PC-9 (cell line): ENCODE data around the gene FAM184B. TPM values are rescaled to one million over a fixed set of nuclear protein-coding genes. Genes with fewer than 3 reads are reported as not detected.

Experiments used
- Bru-seq: library from RNA; stranded (reverse); fragments of 400-500 nt; gene quantifications from one replicate; lab custom pipeline; 2021; lab: Mats Ljungman, UMichigan
- BruChase-seq, 2 experiments: library from RNA; stranded (reverse); fragments of 400-500 nt; gene quantifications; one replicate each; lab custom pipeline; 2021; lab: Mats Ljungman, UMichigan
- BruUV-seq: library from RNA; stranded (reverse); fragments of 400-500 nt; replicated peaks from 2 replicates; lab custom pipeline; 2021; lab: Mats Ljungman, UMichigan
- CTCF ChIA-PET: fragments of 300-600 bp; sonication (Branson Sonifier 250); formaldehyde crosslinking; loops from one replicate; lab custom pipeline; 2022; ENCODE audit warnings: antibody characterized with exemption; lab: Charles Lee
- POLR2A ChIA-PET: fragments of 300-600 bp; sonication (Branson Sonifier 250); formaldehyde crosslinking; loops from one replicate; lab custom pipeline; 2022; ENCODE audit warnings: antibody characterized with exemption; ENCODE audit not compliant: unreplicated experiment; lab: Charles Lee
- DNase-seq, 2 experiments: peaks; one replicate each; pipeline versions ENCODE4 v3.0.0 to v3.0.0-alpha.2; 2015 to 2022; ENCODE audit warnings: mixed read lengths in 1 of 2
- H2AFZ ChIP-seq: fragments of 200-600 bp; sonication (generic); 2 replicates; pipeline ENCODE4 v1.8.1; 2017; ENCODE audit warnings: antibody characterized with exemption
- H3F3A ChIP-seq: fragments of 200-600 bp; sonication (generic); 2 replicates; pipeline ENCODE4 v1.8.1; 2017; ENCODE audit warnings: antibody characterized with exemption, mild to moderate bottlenecking, low read depth; ENCODE audit not compliant: insufficient read depth
- H3K27ac ChIP-seq: fragments of 200-600 bp; sonication (generic); 2 replicates; pipeline ENCODE4 v1.6.1; 2016; ENCODE audit warnings: mixed run types
- H3K27me3 ChIP-seq: fragments of 200-600 bp; sonication (generic); 2 replicates; pipeline ENCODE4 v1.6.1; 2016; ENCODE audit warnings: low read depth, mixed run types; ENCODE audit not compliant: insufficient read depth
- H3K36me3 ChIP-seq: fragments of 200-600 bp; sonication (generic); 2 replicates; pipeline ENCODE4 v1.6.1; 2016; ENCODE audit warnings: low read depth, mixed run types
- H3K4me1 ChIP-seq: fragments of 200-600 bp; sonication (generic); replicated peaks from 2 replicates; pipeline ENCODE4 v1.6.1; 2016; ENCODE audit warnings: mixed run types; ENCODE audit not compliant: insufficient read depth
- H3K4me2 ChIP-seq: fragments of 200-600 bp; sonication (generic); 2 replicates; pipeline ENCODE4 v1.6.1; 2017; ENCODE audit warnings: mixed run types
- H3K4me3 ChIP-seq: fragments of 200-600 bp; sonication (generic); 2 replicates; pipeline ENCODE4 v1.6.1; 2016; ENCODE audit warnings: mixed run types
- H3K79me2 ChIP-seq: fragments of 200-600 bp; sonication (generic); 2 replicates; pipeline ENCODE4 v1.6.1; 2017; ENCODE audit warnings: low read depth, mixed run types
- H3K9me2 ChIP-seq: fragments of 200-600 bp; sonication (generic); 2 replicates; pipeline ENCODE4 v1.8.1; 2017; ENCODE audit warnings: mild to moderate bottlenecking; ENCODE audit not compliant: insufficient read depth
- H3K9me3 ChIP-seq: fragments of 200-600 bp; sonication (generic); 2 replicates; pipeline ENCODE4 v1.8.1; 2016; ENCODE audit warnings: low read depth; ENCODE audit not compliant: insufficient read depth
- H4K20me1 ChIP-seq: fragments of 200-600 bp; sonication (generic); 2 replicates; pipeline ENCODE4 v1.8.1; 2017; ENCODE audit not compliant: insufficient read depth
- EZH2 ChIP-seq: fragments of 200-600 bp; sonication (generic); IDR thresholded peaks from 2 replicates; pipeline ENCODE4 v1.8.0; 2017; ENCODE audit warnings: antibody characterized with exemption, low read depth
- intact Hi-C: fragments of 100-400 bp; cut with micrococcal nuclease; formaldehyde crosslinking; loops from one replicate; pipeline ENCODE4 v1.10.0; 2022; ENCODE audit not compliant: unreplicated experiment
- long read RNA-seq: library from polyadenylated mRNA; stranded (forward); transcript quantifications from one replicate; pipeline ENCODE4 v2.0.0, GENCODE V29; 2022
- total RNA-seq: library from RNA; stranded (reverse); gene quantifications from 2 replicates; pipeline ENCODE4 v1.2.3, GENCODE V29; 2021
- TF ChIP-seq, protein P1 (sequence below): fragments of 200-600 bp; sonication (generic); conservative IDR thresholded peaks from 2 replicates; pipeline ENCODE4 v1.6.1; 2017; ENCODE audit warnings: mixed run types, antibody characterized with exemption, mild to moderate bottlenecking, moderate library complexity

Gene FAM184B
- total RNA-seq (not detected in 2 replicates), Bru-seq, nascent RNA (percentile 8 among the genes with signal in this experiment), BruChase-seq, experiment 1, labeled RNA remaining after a 2-hour chase (percentile 10 among the genes with signal in this experiment), BruChase-seq, experiment 2, labeled RNA remaining after a 6-hour chase (percentile 7 among the genes with signal in this experiment)
- long read RNA-seq, partial matches to known transcripts: 0 of 3 reads
- long read RNA-seq, other reads (novel, unspliced or antisense): 3 of 3 reads

DNA sequence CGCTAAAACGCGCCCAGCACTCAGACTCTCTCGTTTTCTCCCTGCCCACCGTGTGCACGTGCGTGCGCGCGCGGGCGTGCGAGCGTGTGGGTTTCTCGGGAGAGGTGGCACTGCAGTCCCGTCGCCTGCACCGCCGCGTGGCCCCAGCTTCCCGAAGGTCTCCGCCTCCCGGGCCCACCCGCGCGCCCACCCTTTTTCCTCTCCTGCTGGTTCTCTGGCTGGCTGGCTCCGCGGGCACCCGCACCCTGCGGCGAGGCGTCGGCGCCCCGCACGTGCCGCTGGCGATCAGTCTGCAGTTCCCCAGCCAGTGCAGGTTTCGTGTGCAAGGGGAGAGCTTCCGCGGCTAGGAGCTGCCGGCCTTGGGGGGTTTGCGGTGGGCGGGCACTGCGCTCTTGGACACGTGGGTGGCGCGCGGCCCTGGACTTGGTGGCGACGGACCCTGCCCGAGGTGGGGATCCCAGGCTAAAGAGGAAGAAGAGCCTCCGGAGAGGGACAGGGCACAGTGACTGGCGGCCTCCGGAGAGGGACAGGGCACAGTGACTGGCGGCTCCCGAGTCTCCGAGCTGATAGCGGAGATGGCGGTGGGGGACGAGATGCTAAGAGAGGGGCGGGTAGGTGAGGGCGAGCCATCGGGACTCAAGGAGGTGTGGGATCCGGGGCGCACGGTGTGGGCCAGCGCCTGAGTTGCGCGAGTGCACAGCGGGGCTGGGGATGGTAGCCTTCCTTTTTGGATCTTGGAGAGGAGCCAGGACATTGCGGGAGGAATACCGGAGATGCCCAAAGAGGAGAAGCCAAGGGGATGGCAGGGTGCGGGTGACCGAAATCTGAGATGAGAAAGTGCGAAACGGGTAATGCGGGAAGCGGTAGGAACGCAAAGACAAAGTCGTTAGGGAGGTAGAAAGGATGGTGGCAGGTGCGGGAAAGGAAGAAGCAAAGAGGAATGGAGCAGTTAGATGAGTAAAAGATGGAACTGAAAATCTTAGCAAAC lies at the start of gene FAM184B:
FAM184B (minus strand) TSS at position 322 of the 988 bp plus-strand sequence. CDS start 322 bp downstream, outside the sequence.
- Histone ChIP-seq H3K4me2 (no peak within 1 kb of the TSS), H3K9me3 (no peaks in the 10 kb centered on the region), H4K20me1 (no peaks in the 10 kb centered on the region), H3F3A (no peaks in the 10 kb centered on the region), H3K4me3 (no peak within 1 kb of the TSS), H2AFZ (no peak within 1 kb of the TSS), H3K36me3 (no peaks in the 10 kb centered on the region), H3K79me2 (no peaks in the 10 kb centered on the region), H3K27me3 (no peaks in the 10 kb centered on the region), H3K9me2 (no peaks in the 10 kb centered on the region), H3K27ac (no peak within 1 kb of the TSS), H3K4me1 (no peaks in the 10 kb centered on the region)
- DNase-seq: no peak
- ChIA-PET CTCF (no interaction called here), POLR2A (no interaction called here)
- intact Hi-C loops: no loop called here
- TF ChIP-seq, protein P1, sequence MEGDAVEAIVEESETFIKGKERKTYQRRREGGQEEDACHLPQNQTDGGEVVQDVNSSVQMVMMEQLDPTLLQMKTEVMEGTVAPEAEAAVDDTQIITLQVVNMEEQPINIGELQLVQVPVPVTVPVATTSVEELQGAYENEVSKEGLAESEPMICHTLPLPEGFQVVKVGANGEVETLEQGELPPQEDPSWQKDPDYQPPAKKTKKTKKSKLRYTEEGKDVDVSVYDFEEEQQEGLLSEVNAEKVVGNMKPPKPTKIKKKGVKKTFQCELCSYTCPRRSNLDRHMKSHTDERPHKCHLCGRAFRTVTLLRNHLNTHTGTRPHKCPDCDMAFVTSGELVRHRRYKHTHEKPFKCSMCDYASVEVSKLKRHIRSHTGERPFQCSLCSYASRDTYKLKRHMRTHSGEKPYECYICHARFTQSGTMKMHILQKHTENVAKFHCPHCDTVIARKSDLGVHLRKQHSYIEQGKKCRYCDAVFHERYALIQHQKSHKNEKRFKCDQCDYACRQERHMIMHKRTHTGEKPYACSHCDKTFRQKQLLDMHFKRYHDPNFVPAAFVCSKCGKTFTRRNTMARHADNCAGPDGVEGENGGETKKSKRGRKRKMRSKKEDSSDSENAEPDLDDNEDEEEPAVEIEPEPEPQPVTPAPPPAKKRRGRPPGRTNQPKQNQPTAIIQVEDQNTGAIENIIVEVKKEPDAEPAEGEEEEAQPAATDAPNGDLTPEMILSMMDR: no peak
- TF ChIP-seq EZH2: no peak
- no TSS peak for BruUV-seq

DNA sequence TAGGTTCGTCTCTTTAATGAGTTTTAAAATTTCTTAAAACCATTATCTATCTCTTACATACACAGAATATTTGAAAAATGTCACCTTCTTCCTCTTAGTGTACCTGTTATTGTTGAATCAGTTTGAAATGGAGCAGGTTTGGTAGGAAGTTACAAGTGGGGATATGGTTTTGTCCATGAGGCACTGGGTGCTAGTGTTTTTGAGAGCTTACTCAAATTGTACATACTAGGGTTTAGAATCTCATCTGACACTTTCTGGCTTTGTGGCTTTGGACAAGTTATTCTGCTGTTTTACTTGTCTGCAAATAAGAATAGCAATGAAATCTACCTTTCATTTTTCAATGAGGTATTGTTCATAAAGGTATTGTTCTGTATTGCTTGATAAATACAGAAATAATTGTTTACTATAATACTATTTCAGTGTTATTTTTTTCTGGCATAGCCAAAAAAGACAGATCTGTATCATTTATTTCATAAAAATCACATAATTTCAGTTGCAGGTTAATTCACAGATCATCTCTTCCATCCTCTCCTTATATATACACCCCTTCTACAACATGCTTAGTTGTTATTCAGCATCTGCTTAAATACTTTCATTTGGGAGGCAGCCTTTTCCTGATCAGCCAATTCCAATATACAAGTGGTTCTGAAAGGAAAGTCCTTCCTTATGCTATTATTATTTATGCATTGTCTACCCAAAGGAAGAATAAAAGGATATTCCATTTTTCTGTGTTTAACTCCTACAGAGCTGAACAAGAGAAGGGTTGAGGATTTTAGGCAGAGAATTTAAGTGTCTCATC lies 42.6 kb upstream of the FAM184B start:
- H3K4me1 ChIP-seq: no peaks in the 10 kb centered on the region
- H4K20me1 ChIP-seq: no peaks in the 10 kb centered on the region
- H2AFZ ChIP-seq: no peak overlapping the region
- peaks cover 8% of the 10 kb centered on the region; the same call in 1 of the 2 replicates for H3K36me3 ChIP-seq
- TF ChIP-seq EZH2: no peak
- TF ChIP-seq, protein P1: no peak
- H3K27me3 ChIP-seq: no peaks in the 10 kb centered on the region
- H3K4me2 ChIP-seq: no peak overlapping the region
- ChIA-PET CTCF (no interaction called here), POLR2A (no interaction called here)
- H3K79me2 ChIP-seq: no peaks in the 10 kb centered on the region
- H3K9me3 ChIP-seq: no peaks in the 10 kb centered on the region
- no peaks in the 10 kb centered on the region for H3K9me2 ChIP-seq
- intact Hi-C loops: loop anchor here (2.0 kb wide), 1 partner anchor 17 kb away; no protein-coding TSS in a partner anchor
- H3K4me3 ChIP-seq: no peak overlapping the region
- DNase-seq: no peak
- no peaks in the 10 kb centered on the region for H3F3A ChIP-seq
- no peak overlapping the region for H3K27ac ChIP-seq
- BruUV-seq: no TSS peak

DNA sequence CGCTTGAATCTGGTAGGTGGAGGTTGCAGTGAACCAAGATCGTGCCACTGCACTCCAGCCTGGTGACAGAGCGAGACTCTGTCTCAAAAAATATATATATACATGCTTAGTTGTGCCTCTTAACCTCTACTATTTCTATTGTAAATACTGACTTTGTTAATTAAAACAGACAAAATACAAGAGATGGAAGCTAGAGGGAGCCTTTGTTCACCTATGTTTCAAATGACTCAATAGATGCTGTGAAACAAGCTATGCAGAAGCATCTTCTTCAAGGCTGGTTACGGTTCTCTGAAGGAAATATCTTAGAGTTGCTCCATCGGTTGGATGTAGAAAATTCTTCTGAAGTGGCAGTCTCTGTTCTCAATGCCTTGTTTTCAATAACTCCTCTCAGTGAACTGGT lies 35.6 kb upstream of the FAM184B start:
- CTCF ChIA-PET: interaction anchor here (0.6 kb wide), 1 partner anchor 155 kb away, joined by 4 read pairs; no protein-coding TSS in a partner anchor
- intact Hi-C loops: loop anchor here (2.0 to 10.0 kb wide), 3 partner anchors 242 to 776 kb away; partner anchors contain the start of gene LAP3
- Histone ChIP-seq H4K20me1 (no peaks in the 10 kb centered on the region), H3K9me3 (no peaks in the 10 kb centered on the region), H3K4me3 (no peak overlapping the region), H3K27ac (no peak overlapping the region), H3K4me2 (no peak overlapping the region), H3K79me2 (peaks cover 56% of the 10 kb centered on the region), H2AFZ (no peak overlapping the region), H3K36me3 (no peaks in the 10 kb centered on the region), H3F3A (no peaks in the 10 kb centered on the region), H3K27me3 (no peaks in the 10 kb centered on the region), H3K9me2 (no peaks in the 10 kb centered on the region), H3K4me1 (peaks cover 14% of the 10 kb centered on the region)
- peak in 1 of 2 experiments; percentile 40 for DNase-seq
- POLR2A ChIA-PET: interaction anchor here (0.6 kb wide), 1 partner anchor 1896 kb away, joined by 7 read pairs; no protein-coding TSS in a partner anchor
- no TSS peak for BruUV-seq
- TF ChIP-seq, protein P1: peak; percentile 63
- no peak for TF ChIP-seq EZH2
